Liver (tissue), 9 donors: ENCODE results near the gene TWF2. TPM values are rescaled to one million over a fixed set of nuclear protein-coding genes. Genes with fewer than 3 reads are reported as not detected.
"Not testable (repeated sequence)": the region's sequence is repeated elsewhere in the genome, so short reads cannot be mapped to it uniquely, and the experiment has no call there.

ENCODE experiments used
- DNase-seq: peaks from one replicate; pipeline ENCODE4 v3.0.0-alpha.2; 2017; ENCODE audit warnings: low spot score
- H3K27ac ChIP-seq, 2 donors: one replicate each; pipeline ENCODE4 v1.7.0; 2013; ENCODE audit warnings: inconsistent platforms in 2 of 2, low read length in 2 of 2, control low read depth in 1 of 2, low read depth in 1 of 2, mild to moderate bottlenecking in 1 of 2
- H3K27me3 ChIP-seq, 4 donors: one replicate each; pipeline versions ENCODE4 v1.6.1 to v1.7.0; 2013; ENCODE audit warnings: low read length in 3 of 4, inconsistent platforms in 1 of 4, mild to moderate bottlenecking in 1 of 4, moderate library complexity in 1 of 4; ENCODE audit not compliant: control insufficient read depth in 4 of 4, insufficient read depth in 4 of 4
- H3K36me3 ChIP-seq, 4 donors: one replicate each; pipeline versions ENCODE4 v1.6.1 to v1.7.0; 2013; ENCODE audit warnings: low read length in 3 of 4, mild to moderate bottlenecking in 3 of 4, low read depth in 1 of 4, moderate library complexity in 1 of 4; ENCODE audit not compliant: control insufficient read depth in 4 of 4, insufficient read depth in 3 of 4
- H3K4me1 ChIP-seq, 4 donors: one replicate each; pipeline versions ENCODE4 v1.6.1 to v1.7.0; 2013; ENCODE audit warnings: low read length in 3 of 4, mild to moderate bottlenecking in 3 of 4, moderate library complexity in 1 of 4; ENCODE audit not compliant: control insufficient read depth in 4 of 4, insufficient read depth in 4 of 4
- H3K4me3 ChIP-seq, 3 donors: one replicate each; pipeline versions ENCODE4 v1.6.1 to v1.7.0; 2013; ENCODE audit warnings: low read length in 3 of 3, control low read depth in 1 of 3, low read depth in 1 of 3, mild to moderate bottlenecking in 1 of 3
- H3K9ac ChIP-seq, 2 donors: one replicate each; pipeline ENCODE4 v1.7.0; 2013; ENCODE audit warnings: low read length in 2 of 2, mild to moderate bottlenecking in 2 of 2, moderate library complexity in 2 of 2, control low read depth in 1 of 2, low read depth in 1 of 2
- H3K9me3 ChIP-seq, 4 donors: one replicate each; pipeline versions ENCODE4 v1.6.1 to v1.7.0; 2013; ENCODE audit warnings: low read length in 3 of 4; ENCODE audit not compliant: control insufficient read depth in 4 of 4
- ATF3 ChIP-seq: IDR thresholded peaks from 2 replicates; pipeline ENCODE4 v1.6.1; 2016; ENCODE audit warnings: antibody characterized with exemption
- FOXA2 ChIP-seq: IDR thresholded peaks from 2 replicates; pipeline ENCODE4 v1.6.1; 2016; ENCODE audit warnings: antibody characterized with exemption
- GABPA ChIP-seq, 2 donors: IDR thresholded peaks in 1 of 2; conservative IDR thresholded peaks in 1 of 2; 2 replicates each; pipeline ENCODE4 v1.6.1; 2016; ENCODE audit warnings: antibody characterized with exemption in 2 of 2, mild to moderate bottlenecking in 1 of 2, moderate library complexity in 1 of 2
- HNF4A ChIP-seq, 2 donors: conservative IDR thresholded peaks; 2 replicates each; pipeline ENCODE4 v1.6.1; 2016; ENCODE audit warnings: antibody characterized with exemption in 2 of 2, mild to moderate bottlenecking in 2 of 2
- HNF4G ChIP-seq: IDR thresholded peaks from 2 replicates; pipeline ENCODE4 v1.6.1; 2016; ENCODE audit warnings: antibody characterized with exemption
- JUND ChIP-seq, 2 donors: IDR thresholded peaks; 2 replicates each; pipeline ENCODE4 v1.6.1; 2016; ENCODE audit warnings: antibody characterized with exemption in 2 of 2
- MAX ChIP-seq: IDR thresholded peaks from 2 replicates; pipeline ENCODE4 v1.6.1; 2016; ENCODE audit warnings: antibody characterized with exemption
- NR2F2 ChIP-seq: IDR thresholded peaks from 2 replicates; pipeline ENCODE4 v1.6.1; 2016; ENCODE audit warnings: antibody characterized with exemption
- RAD21 ChIP-seq, 2 donors: IDR thresholded peaks; 2 replicates each; pipeline ENCODE4 v1.6.1; 2016; ENCODE audit warnings: antibody characterized with exemption in 2 of 2, mild to moderate bottlenecking in 2 of 2
- REST ChIP-seq: IDR thresholded peaks from 2 replicates; pipeline ENCODE4 v1.6.1; 2016; ENCODE audit warnings: antibody characterized with exemption, mild to moderate bottlenecking
- RXRA ChIP-seq, 2 donors: IDR thresholded peaks; 2 replicates each; pipeline ENCODE4 v1.6.1; 2017 to 2018; ENCODE audit warnings: antibody characterized with exemption in 2 of 2, mild to moderate bottlenecking in 1 of 2
- SP1 ChIP-seq: IDR thresholded peaks from 2 replicates; pipeline ENCODE4 v1.6.1; 2018; ENCODE audit warnings: antibody characterized with exemption, mild to moderate bottlenecking
- TAF1 ChIP-seq: conservative IDR thresholded peaks from 2 replicates; pipeline ENCODE4 v1.6.1; 2016; ENCODE audit warnings: antibody characterized with exemption, mild to moderate bottlenecking
- YY1 ChIP-seq: IDR thresholded peaks from 2 replicates; pipeline ENCODE4 v1.6.1; 2016; ENCODE audit warnings: antibody characterized with exemption, mild to moderate bottlenecking
- WGBS: extraction: QIAGEN DNeasy Blood & Tissue Kit; methylation state at CpG from one replicate; pipeline ENCODE4 v1.1.7; 2013; 5-methylcytosine and 5-hydroxymethylcytosine counted together
- polyA plus RNA-seq, 2 donors: library from polyadenylated mRNA; stranded (reverse) in 1 of 2; unstranded in 1 of 2; fragments of 200-250 nt in 1 of 2; fragments of >200 nt in 1 of 2; fragmentation: Nextera tagmentation in 1 of 2; extraction: Ambion mirVana in 1 of 2; gene quantifications; one replicate each; pipeline versions ENCODE4 v1.2.1 to v1.2.3, GENCODE V29; 2013 to 2015
- total RNA-seq, 2 donors: library from RNA; depleted of rRNA; stranded (reverse); fragments of >200 nt; gene quantifications; one replicate each; pipeline ENCODE4 v1.2.3, GENCODE V29; 2014
- TF ChIP-seq, protein P1 (sequence below): fragments of 150-350 bp; IDR thresholded peaks from 2 replicates; pipeline ENCODE4 v1.5.1; 2017; ENCODE audit warnings: improper control_type of control experiment, low read depth, low read length; ENCODE audit not compliant: missing input control
- donor health status: healthy.
- donor health status: healthy.
- donor health status: healthy.
- donor health status: healthy.
- donor health status: healthy.

TWF2 gene
- total and polyA plus RNA-seq, 4 donors = 12.0 to 26.3 (median 17.6) TPM

DNA sequence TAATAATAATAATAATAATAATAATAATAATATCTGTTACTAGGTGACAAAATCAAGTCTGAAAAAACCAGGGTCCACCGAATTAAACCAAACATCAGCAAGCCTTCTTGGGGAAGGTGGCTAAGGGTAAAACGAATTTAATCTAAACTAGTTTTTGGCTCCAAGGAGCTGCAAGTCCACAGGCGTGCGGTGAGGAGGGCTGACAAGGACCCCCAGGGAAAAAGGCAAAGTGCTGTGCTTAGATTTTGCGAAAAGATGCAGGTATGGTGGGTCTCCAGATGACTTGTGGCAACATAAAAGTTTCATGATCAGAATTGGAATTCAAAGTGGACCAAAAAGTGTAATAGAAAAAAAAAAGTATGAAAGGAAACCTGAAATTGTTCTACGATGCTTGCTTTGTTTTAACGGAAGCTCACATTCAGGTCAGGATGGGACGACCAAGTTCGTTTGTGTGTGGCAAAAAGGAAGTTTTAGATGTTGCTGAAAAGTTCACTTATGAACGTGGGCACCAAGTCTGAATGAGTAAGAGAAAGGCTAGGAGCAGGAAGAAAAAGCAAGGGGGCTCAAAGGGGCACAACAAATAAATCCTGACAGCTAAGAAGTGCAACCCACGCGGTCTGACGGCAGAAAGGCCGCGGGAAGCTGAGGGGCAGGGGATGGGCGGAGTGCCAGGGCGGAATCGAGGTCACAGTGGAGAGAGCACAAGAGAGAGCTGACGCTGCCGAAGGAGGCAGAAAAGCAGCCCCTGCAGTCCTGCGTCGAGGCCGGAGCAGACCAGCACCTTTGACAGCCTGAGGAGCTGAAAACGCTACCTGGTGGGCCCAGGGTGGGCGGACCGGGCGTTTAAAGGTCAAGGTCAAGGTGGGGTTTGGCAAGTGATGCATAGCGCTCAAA lies 38.4 kb upstream of the TWF2 start:
- no peaks in the 10 kb centered on the region for H3K9me3 ChIP-seq
- WGBS = 2% methylated on average over 28 of the region's 28 CpGs
- peak overlapping the region; percentile 81 to 99 (median 82) for H3K4me3 ChIP-seq
- peak; percentile 85 for DNase-seq
- H3K4me1 ChIP-seq = peaks cover 4 to 43% (median 33%) of the 10 kb centered on the region in 4 donors
- H3K9ac ChIP-seq = peak overlapping the region; percentile 92 to 99
- H3K27me3 ChIP-seq = no peaks in the 10 kb centered on the region
- H3K36me3 ChIP-seq = peaks cover 0 to 4% (median 2%) of the 10 kb centered on the region in 4 donors
- TF ChIP-seq MAX (peak; percentile 48), HNF4A (conservative IDR thresholded peaks at IDR 0.05) (peak; percentile 18 to 19), GABPA (IDR thresholded peaks at IDR 0.05 in 1 of 2, conservative IDR thresholded peaks at IDR 0.05 in 1 of 2) (peak in 1 of 2 donors; percentile 10), SP1 (peak; percentile 14), NR2F2 (peak; percentile 75), RXRA (IDR thresholded peaks at IDR 0.05) (peak in 1 of 2 donors; percentile 23), RAD21 (IDR thresholded peaks at IDR 0.05) (peak; percentile 26 to 31), REST (no peak)
- TF ChIP-seq, protein P1, sequence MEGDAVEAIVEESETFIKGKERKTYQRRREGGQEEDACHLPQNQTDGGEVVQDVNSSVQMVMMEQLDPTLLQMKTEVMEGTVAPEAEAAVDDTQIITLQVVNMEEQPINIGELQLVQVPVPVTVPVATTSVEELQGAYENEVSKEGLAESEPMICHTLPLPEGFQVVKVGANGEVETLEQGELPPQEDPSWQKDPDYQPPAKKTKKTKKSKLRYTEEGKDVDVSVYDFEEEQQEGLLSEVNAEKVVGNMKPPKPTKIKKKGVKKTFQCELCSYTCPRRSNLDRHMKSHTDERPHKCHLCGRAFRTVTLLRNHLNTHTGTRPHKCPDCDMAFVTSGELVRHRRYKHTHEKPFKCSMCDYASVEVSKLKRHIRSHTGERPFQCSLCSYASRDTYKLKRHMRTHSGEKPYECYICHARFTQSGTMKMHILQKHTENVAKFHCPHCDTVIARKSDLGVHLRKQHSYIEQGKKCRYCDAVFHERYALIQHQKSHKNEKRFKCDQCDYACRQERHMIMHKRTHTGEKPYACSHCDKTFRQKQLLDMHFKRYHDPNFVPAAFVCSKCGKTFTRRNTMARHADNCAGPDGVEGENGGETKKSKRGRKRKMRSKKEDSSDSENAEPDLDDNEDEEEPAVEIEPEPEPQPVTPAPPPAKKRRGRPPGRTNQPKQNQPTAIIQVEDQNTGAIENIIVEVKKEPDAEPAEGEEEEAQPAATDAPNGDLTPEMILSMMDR = no peak
- H3K27ac ChIP-seq = peak overlapping the region; percentile 93 to 99

DNA sequence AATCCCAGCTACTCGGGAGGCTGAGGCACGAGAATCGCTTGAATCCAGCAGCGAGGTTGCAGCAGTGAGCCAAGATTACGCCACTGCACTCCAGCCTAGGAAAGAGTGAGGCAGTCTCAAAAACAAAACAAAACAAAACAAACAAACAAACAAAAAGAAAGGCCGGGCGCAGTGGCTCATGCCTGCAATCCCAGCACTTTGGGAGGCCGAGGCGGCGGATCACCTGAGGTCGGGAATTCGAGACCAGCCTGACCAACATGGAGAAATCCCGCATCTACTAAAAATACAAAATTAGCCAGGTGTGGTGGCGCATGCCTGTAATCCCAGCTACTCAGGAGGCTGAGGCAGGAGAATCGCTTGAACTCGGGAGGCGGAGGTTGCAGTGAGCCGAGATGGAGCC lies 35.8 kb upstream of the TWF2 start:
- H3K9ac ChIP-seq, H3K4me3 ChIP-seq, DNase-seq, H3K9me3 ChIP-seq, H3K27me3 ChIP-seq, H3K36me3 ChIP-seq, H3K27ac ChIP-seq: not testable (repeated sequence)
- whole genome bisulfite sequencing = 78% methylated on average over 18 of the region's 18 CpGs
- H3K4me1 ChIP-seq = peaks cover 4 to 56% (median 39%) of the 10 kb centered on the region in 4 donors

DNA sequence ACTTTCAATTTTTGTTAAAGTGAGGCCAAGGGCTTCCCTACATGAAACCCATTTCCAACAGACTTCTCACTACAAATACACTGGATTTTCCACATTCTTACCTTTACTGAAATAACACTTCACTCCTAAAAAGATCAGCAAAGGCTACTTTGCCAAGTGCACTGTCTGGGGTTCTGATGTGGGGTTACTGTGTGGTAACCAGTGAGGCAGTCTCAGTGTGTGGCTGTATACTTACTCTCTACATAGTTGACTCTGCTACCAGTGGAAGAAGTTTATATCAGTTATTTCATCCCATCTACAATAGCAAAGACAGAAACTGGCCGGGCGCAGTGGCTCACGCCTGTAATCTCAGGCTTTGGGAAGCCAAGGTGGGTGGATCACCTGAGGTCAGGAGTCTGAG lies 33.9 kb upstream of the TWF2 start:
- Histone ChIP-seq H3K27me3 (no peaks in the 10 kb centered on the region), H3K9ac (no peak overlapping the region), H3K9me3 (no peaks in the 10 kb centered on the region), H3K27ac (no peak overlapping the region), H3K4me3 (no peak overlapping the region), H3K36me3 (peaks cover 8 to 12% (median 8%) of the 10 kb centered on the region in 4 donors), H3K4me1 (peaks cover 4 to 52% (median 37%) of the 10 kb centered on the region in 4 donors)
- no peak for DNase-seq
- WGBS = 66% methylated on average over 3 of the region's 3 CpGs
- TF ChIP-seq JUND (IDR thresholded peaks at IDR 0.05) = no peak
- TF ChIP-seq SP1 = no peak
- TF ChIP-seq, protein P1 = no peak
- no peak for TF ChIP-seq HNF4G
- no peak for TF ChIP-seq NR2F2
- no peak for TF ChIP-seq ATF3
- TF ChIP-seq RAD21 (IDR thresholded peaks at IDR 0.05) = no peak
- no peak for TF ChIP-seq MAX
- TF ChIP-seq GABPA (IDR thresholded peaks at IDR 0.05 in 1 of 2, conservative IDR thresholded peaks at IDR 0.05 in 1 of 2) = no peak
- TF ChIP-seq TAF1 = no peak
- TF ChIP-seq HNF4A (conservative IDR thresholded peaks at IDR 0.05) = no peak
- no peak for TF ChIP-seq YY1
- TF ChIP-seq FOXA2 = no peak
- TF ChIP-seq RXRA (IDR thresholded peaks at IDR 0.05) = no peak
